GM21825 (cell line): ENCODE results near the gene PIM2.

Source experiments
- ATAC-seq: cut with Tn5 transposase; IDR thresholded peaks from one replicate; pipeline ENCODE4 v1.9.1; 2021; ENCODE audit warnings: mild to moderate bottlenecking, moderate library complexity; ENCODE audit not compliant: unreplicated experiment

The PIM2 gene

GRCh38 chrX:48918643-48919340 is at the start of gene PIM2:
PIM2 (minus strand) TSS chrX:48919024; CDS start chrX:48918834, 190 bp downstream.
- peak; percentile 63 for ATAC-seq

DNA sequence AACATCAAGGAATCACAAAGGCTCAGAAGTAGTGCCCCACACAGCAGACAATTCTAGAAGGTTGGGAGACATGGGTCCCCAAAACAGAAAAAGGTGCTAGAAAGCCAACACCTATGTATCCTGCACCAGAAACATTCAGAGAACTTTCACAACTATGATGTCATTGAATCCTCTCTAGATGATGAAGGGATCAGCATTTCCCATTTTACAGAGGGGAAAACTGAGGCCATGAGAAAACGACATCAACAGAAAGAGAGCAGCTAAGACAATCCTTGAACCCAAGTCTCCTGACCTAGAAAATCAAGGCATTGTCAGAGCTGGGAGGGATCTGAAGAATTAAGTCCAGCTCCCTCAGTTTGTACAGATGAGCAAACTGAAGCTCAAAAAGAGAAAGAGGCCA is 49.6 kb upstream of the PIM2 start:
- no peak for ATAC-seq

DNA sequence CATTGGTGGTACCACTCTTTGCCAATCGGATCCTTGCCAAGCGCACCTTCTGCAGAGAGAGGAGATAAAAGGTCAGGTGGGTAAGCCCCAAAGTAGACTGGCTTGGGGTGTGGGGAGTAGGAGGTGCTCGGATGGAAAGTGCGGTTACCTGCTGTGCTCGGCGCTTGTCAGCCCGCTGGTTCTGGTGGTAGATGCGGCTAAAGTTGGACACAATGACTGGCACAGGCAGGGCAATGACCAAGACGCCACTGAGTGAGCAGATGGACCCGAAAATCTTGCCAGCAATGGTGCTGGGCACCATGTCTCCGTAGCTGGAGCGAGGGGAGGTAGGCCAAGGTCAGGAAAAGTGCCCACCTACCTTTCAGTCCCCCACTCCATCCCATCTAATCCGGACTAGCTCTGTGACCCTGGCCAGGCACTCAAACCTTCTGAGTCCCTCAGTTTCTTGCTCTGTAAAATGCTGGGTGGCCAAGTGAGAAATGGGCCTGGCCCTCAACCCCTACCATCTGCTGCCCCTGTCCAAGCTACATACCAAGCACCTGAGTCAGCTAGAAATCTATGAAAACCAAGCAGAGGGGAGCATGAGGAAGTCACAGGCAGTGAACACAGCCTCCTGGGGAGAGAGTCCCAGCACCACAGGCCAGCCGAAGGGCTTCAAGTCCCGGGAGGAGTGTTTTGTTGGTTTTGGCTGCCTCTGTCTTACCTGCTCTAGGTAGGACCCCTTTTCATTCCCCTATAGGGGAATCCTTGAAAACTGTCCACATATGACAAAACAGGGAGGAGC is 48.2 kb upstream of the PIM2 start:
- no peak for ATAC-seq

- no peak for ATAC-seq
Measured at GRCh38 chrX:48965959-48966358, 47.1 kb upstream of the PIM2 start.

GRCh38 chrX:48961585-48962091 is 42.8 kb upstream of the PIM2 start:
- ATAC-seq = no peak

GRCh38 chrX:48960291-48960690 is 41.5 kb upstream of the PIM2 start:
- no peak for ATAC-seq

DNA sequence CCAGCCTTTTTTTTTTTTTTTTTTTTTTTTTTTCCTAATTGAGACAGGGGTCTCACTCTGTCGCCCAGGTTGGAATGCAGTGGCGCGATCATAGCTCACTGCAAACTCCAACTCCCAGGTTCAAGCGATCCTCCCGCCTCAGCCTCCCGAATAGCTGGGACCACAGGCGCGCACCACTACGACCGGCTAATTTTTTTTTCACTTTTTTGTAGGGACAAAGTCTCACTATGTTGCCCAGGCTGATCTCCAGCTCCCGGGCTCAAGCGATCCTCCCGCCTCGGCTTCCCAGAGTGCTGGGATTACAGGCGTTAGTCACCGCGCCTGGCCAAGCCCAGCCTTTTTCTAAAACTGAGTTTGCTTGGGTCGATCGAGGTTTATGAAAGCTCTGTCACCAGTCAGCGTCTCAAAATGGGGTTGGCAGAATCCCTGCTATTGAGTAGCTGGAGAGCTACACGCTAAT is 39.8 kb upstream of the PIM2 start:
- ATAC-seq = no peak

- ATAC-seq = peak; percentile 83
Measured at GRCh38 chrX:48957827-48958634, 39.2 kb upstream of the PIM2 start.

GRCh38 chrX:48957477-48957826 is 38.6 kb upstream of the PIM2 start, which contains the start of gene OTUD5:
OTUD5 (minus strand) TSS chrX:48957607; CDS start chrX:48957570, 37 bp downstream.
- ATAC-seq = peak; percentile 32

DNA sequence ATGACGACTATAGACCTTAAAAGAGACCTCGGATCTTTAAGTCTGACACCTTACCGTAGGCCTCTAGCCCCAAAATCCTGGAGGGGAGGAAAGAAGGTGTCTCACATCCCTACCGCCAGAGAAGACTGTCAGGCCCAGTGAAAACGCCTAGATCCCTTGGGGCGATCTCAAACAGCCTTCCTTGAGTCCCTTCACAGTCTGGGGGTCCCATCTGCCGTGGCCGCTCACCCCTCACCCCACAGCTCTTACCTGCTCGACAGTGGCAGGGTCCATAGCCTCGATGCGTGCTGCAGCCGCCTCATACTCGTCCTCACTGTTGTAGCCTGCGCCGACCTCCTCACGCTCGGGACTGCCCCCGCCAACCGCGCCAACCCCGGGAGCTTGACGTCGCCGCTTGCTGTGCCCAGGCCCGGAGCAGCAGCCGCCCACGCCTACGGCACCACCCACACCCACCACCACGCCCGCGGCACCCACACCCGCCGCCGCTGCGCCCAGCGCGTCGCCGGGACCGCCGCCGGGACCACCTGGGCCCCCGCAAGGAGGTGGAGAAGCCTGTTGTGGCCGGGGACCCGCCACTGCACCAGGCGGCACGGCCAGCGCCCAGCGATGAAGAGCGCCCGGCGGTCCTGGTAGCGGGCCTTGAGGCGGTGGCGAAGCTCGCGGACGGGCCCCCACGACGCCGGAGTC is 38.0 kb upstream of the PIM2 start:
- ATAC-seq = no peak

DNA sequence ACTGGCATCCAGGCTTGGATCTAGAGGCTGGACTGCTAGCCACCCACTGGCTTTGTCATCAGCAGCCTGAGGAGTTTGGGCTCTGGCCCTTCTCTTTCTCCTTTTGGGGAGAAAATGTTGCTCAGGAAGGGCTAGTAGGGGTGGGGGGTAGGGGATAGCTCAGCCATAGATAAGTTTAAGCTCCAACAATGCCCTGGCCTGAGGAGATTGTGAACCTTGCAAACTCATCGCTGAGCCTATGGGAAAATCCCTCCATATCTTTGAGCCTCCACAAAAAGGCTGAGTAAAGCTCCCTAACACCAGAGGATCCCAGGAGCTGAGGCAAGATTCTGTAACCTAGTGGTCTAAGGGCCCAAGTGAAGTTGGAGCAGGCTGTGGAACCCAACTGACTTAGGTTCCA is 29.8 kb upstream of the PIM2 start:
- no peak for ATAC-seq

GRCh38 chrX:48945517-48946348 is 26.9 kb upstream of the PIM2 start:
- no peak for ATAC-seq

GRCh38 chrX:48942895-48943294 is 24.1 kb upstream of the PIM2 start:
- ATAC-seq = no peak

GRCh38 chrX:48940404-48940955 is 21.7 kb upstream of the PIM2 start:
- no peak for ATAC-seq

- ATAC-seq = no peak
Measured at GRCh38 chrX:48939524-48940228, 20.9 kb upstream of the PIM2 start.

GRCh38 chrX:48938721-48939425 is 20.0 kb upstream of the PIM2 start:
- peak; percentile 51 for ATAC-seq

- peak; percentile 51 for ATAC-seq
Measured at GRCh38 chrX:48937054-48937907, 18.5 kb upstream of the PIM2 start.
